ENCODE measurements around the gene FAM181B. TPM values are rescaled to one million over a fixed set of nuclear protein-coding genes. Genes with fewer than 3 reads are reported as not detected.

FAM181B gene
- total and polyA plus RNA-seq, 3 donors from 2014 or later, result 0.45 to 1.2 (median 1.1) TPM

DNA sequence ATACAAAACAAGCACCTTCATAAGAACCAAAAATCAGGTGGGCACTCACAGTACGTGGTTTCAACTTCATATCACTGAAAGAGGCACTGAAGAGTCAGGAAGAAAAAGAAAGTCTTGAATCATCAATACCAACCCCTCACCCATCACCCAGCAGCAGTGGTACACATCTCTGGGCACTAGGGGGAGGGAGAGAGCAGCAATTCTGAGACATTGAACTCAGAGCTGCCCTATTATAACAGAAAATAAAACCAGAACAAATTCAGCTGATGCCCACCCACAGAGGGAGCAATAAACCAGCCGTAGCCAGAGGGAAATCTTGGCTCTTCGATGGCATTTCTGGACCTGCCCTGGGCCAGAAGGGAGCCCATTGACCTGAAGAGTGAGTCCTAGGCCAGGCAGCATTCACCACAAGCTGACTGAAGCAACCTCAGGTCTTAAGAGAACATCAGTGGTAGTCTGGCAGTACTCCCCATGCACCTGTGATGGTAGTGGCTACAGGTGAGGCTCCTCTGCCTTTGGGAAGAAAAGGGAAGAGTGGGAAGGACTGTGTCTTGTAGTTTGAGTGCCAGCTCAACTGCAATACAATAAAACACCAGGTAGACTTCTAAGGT, 42.2 kb upstream of the FAM181B start:
- WGBS, 2 donors, result 55 to 58% methylated on average over 3 of the region's 3 CpGs
- no peaks in the 10 kb centered on the region for H3K27me3 ChIP-seq
- DNase-seq, result no peak
- H3K4me1 ChIP-seq, result no peaks in the 10 kb centered on the region
- no peak overlapping the region for H3K27ac ChIP-seq
- no peak overlapping the region for H3K4me3 ChIP-seq
- TF ChIP-seq POLR2A (IDR thresholded peaks at IDR 0.05), result no peak
- TF ChIP-seq, protein P1, sequence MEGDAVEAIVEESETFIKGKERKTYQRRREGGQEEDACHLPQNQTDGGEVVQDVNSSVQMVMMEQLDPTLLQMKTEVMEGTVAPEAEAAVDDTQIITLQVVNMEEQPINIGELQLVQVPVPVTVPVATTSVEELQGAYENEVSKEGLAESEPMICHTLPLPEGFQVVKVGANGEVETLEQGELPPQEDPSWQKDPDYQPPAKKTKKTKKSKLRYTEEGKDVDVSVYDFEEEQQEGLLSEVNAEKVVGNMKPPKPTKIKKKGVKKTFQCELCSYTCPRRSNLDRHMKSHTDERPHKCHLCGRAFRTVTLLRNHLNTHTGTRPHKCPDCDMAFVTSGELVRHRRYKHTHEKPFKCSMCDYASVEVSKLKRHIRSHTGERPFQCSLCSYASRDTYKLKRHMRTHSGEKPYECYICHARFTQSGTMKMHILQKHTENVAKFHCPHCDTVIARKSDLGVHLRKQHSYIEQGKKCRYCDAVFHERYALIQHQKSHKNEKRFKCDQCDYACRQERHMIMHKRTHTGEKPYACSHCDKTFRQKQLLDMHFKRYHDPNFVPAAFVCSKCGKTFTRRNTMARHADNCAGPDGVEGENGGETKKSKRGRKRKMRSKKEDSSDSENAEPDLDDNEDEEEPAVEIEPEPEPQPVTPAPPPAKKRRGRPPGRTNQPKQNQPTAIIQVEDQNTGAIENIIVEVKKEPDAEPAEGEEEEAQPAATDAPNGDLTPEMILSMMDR (IDR thresholded peaks at IDR 0.05), result no peak
- H3K9me3 ChIP-seq, result no peaks in the 10 kb centered on the region
- no peaks in the 10 kb centered on the region for H3K36me3 ChIP-seq (ENCODE audit: low read depth, missing control alignments)
- intact Hi-C loops (cut with DNase I; ENCODE audit: low total_unique reads), result no loop called here

DNA sequence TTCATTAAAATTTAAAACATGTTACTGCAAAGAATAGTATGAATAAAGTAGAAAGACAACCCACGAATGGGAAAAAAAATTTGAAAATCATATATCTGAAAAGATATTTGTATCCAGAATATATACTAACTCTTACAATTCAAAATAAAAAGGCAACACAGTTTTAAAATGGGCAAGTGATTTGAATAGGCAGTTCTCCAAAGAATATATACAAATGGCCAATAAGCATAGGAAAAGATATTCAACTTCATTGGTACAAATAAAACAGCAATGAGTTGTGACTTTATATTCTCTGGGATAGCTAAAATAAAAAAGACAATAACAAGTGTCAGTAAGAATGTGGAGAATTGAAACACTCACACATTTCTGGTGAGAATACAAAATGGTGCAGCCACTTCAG, 41.6 kb upstream of the FAM181B start:
- H3K27ac ChIP-seq, result no peak overlapping the region
- TF ChIP-seq POLR2A (IDR thresholded peaks at IDR 0.05), result no peak
- TF ChIP-seq, protein P1 (IDR thresholded peaks at IDR 0.05), result no peak
- no peak for DNase-seq
- H3K27me3 ChIP-seq, result no peaks in the 10 kb centered on the region
- no peaks in the 10 kb centered on the region for H3K4me1 ChIP-seq
- intact Hi-C loops (cut with DNase I; ENCODE audit: low total_unique reads), result no loop called here
- no peaks in the 10 kb centered on the region for H3K9me3 ChIP-seq
- WGBS, 2 donors, result 74 to 80% methylated on average over 1 of the region's 1 CpG
- no peaks in the 10 kb centered on the region for H3K36me3 ChIP-seq (ENCODE audit: low read depth, missing control alignments)
- H3K4me3 ChIP-seq, result no peak overlapping the region

DNA sequence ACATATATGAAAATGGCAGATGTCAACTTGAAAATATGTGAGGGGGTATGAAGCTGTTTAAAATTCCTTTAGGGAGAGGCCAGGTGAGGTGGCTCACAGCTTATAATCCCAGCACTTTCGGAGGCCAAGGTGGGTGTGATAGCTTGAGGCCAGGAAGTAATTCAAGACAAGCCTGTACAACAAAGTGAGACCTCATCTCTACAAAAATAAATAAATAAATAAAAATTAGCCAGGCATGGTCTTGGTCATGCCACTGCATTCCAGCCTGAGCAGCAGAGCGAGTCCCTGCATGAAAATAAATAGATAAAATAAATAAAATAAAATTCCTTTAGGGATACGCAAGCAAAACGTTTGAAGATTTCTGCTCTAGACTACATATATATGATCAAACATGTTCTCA, 38.1 kb upstream of the FAM181B start:
- Histone ChIP-seq H3K36me3 (ENCODE audit: low read depth, missing control alignments) (no peaks in the 10 kb centered on the region), H3K4me1 (no peaks in the 10 kb centered on the region), H3K27ac (no peak overlapping the region), H3K27me3 (no peaks in the 10 kb centered on the region), H3K9me3 (no peaks in the 10 kb centered on the region), H3K4me3 (no peak overlapping the region)
- no peak for TF ChIP-seq POLR2A (IDR thresholded peaks at IDR 0.05)
- TF ChIP-seq, protein P1 (IDR thresholded peaks at IDR 0.05), result no peak
- intact Hi-C loops (cut with DNase I; ENCODE audit: low total_unique reads), result no loop called here
- WGBS, 2 donors, result 69 to 79% methylated on average over 4 of the region's 4 CpGs
- no peak for DNase-seq

DNA sequence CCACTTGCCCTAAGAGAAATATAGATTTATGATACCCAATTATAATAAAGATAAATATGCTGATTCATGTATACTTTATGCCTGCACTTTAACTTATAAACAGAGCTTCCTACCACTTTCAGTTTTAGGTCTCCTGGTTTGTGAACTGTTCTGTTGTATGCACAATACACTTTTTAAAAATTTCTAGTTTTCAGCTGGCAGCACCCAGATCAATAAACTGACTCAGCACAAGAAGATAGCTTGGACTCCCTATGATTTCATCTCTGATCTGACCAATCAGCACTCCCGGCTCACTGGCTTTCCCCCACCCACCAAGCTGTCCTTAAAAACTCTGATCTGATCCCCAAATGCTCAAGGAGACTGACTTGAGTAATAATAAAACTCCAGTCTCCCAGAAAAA, 33.5 kb upstream of the FAM181B start:
- TF ChIP-seq, protein P1 (IDR thresholded peaks at IDR 0.05), result no peak
- TF ChIP-seq POLR2A (IDR thresholded peaks at IDR 0.05), result no peak
- intact Hi-C loops (cut with DNase I; ENCODE audit: low total_unique reads), result no loop called here

DNA sequence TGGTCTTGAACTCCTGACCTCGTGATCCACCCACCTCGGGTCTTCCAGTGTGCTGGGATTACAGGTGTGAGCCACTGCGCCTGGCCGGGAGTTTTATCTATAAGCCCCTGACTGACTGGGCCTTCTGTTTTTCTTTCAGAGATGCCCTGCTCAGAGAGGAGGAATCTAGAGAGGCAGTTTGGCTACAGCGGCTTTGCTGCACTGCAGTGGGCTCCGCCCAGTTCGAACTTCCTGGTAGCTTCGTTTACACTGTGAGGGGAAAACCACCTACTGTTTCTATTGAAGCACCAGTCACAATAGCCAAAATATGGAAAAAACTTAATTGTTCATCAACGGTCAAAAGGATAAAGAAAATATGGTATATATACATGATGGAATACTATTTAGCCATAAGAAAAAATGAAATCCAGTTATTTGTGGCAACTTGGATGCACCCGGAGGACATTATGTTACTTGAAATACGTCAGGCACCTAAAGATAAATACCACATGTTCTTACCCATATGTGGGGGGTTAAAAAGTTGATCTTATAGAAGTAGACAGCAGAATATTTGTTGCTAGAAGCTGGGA, 31.9 kb upstream of the FAM181B start:
- TF ChIP-seq, protein P1 (IDR thresholded peaks at IDR 0.05), result no peak
- TF ChIP-seq POLR2A (IDR thresholded peaks at IDR 0.05), result no peak
- Histone ChIP-seq H3K9me3 (no peaks in the 10 kb centered on the region), H3K27me3 (no peaks in the 10 kb centered on the region), H3K4me1 (no peaks in the 10 kb centered on the region), H3K36me3 (ENCODE audit: low read depth, missing control alignments) (no peaks in the 10 kb centered on the region), H3K27ac (no peak overlapping the region), H3K4me3 (no peak overlapping the region)
- no peak for DNase-seq
- intact Hi-C loops (cut with DNase I; ENCODE audit: low total_unique reads), result no loop called here
- 80 to 84% methylated on average over 11 of the region's 11 CpGs for WGBS, 2 donors

More for the DNA sequence above, 33.5 kb upstream of the FAM181B start:
- Histone ChIP-seq H3K27me3 (no peaks in the 10 kb centered on the region), H3K36me3 (ENCODE audit: low read depth, missing control alignments) (no peaks in the 10 kb centered on the region), H3K27ac (no peak overlapping the region), H3K4me1 (no peaks in the 10 kb centered on the region), H3K4me3 (no peak overlapping the region), H3K9me3 (no peaks in the 10 kb centered on the region)
- whole genome bisulfite sequencing, 2 donors, result 76 to 88% methylated on average over 1 of the region's 1 CpG
- no peak for DNase-seq
